PC-3 (cell line): ENCODE measurements around the gene P2RX5. TPM values are rescaled to one million over a fixed set of nuclear protein-coding genes. Genes with fewer than 3 reads are reported as not detected.

Source experiments
- ATAC-seq: fragments of 200-7000 bp; cut with Tn5 transposase; 2 replicates; pipeline ENCODE4 v1.9.1; 2020; ENCODE audit warnings: mild to moderate bottlenecking, moderate library complexity
- BruUV-seq: library from RNA; stranded (reverse); fragments of 400-500 nt; replicated peaks from 2 replicates; lab custom pipeline; 2021; lab: Mats Ljungman, UMichigan
- CTCF ChIA-PET: fragments of 300-600 bp; sonication (Branson Sonifier 250); formaldehyde crosslinking; loops from one replicate; lab custom pipeline; 2022; ENCODE audit warnings: antibody characterized with exemption; lab: Charles Lee
- POLR2A ChIA-PET: fragments of 300-600 bp; sonication (Branson Sonifier 250); formaldehyde crosslinking; loops from one replicate; lab custom pipeline; 2022; ENCODE audit warnings: antibody characterized with exemption; ENCODE audit not compliant: unreplicated experiment; lab: Charles Lee
- DNase-seq: peaks from one replicate; pipeline ENCODE4 v3.0.0-alpha.2; 2015
- H2AFZ ChIP-seq: fragments of 300-600 bp; sonication (generic); 2 replicates; pipeline ENCODE4 v1.6.0; 2016; ENCODE audit warnings: antibody characterized with exemption, low read length
- H3F3A ChIP-seq: fragments of 300-600 bp; sonication (generic); one replicate; pipeline ENCODE4 v1.6.0; 2017; ENCODE audit warnings: antibody characterized with exemption, low read length, control low read depth, mild to moderate bottlenecking; ENCODE audit not compliant: unreplicated experiment
- H3K27ac ChIP-seq: fragments of 300-600 bp; sonication (generic); 2 replicates; pipeline ENCODE4 v1.5.1; 2016; ENCODE audit warnings: mild to moderate bottlenecking, low read length
- H3K27me3 ChIP-seq: fragments of 300-600 bp; sonication (generic); 2 replicates; pipeline ENCODE4 v1.6.1; 2016; ENCODE audit warnings: low read length, mixed read lengths
- H3K36me3 ChIP-seq: fragments of 300-600 bp; sonication (generic); 2 replicates; pipeline ENCODE4 v1.6.1; 2016; ENCODE audit warnings: low read depth, mixed run types, low read length, mixed read lengths
- H3K4me1 ChIP-seq: fragments of 300-600 bp; sonication (generic); 2 replicates; pipeline ENCODE4 v1.5.1; 2016; ENCODE audit warnings: low read length; ENCODE audit not compliant: insufficient read depth
- H3K4me2 ChIP-seq: fragments of 300-600 bp; sonication (generic); 2 replicates; pipeline ENCODE4 v1.6.0; 2016; ENCODE audit warnings: low read length
- H3K4me3 ChIP-seq: fragments of 300-600 bp; sonication (generic); 2 replicates; pipeline ENCODE4 v1.5.1; 2016; ENCODE audit warnings: mild to moderate bottlenecking, low read length, mixed read lengths
- H3K79me2 ChIP-seq: fragments of 300-600 bp; sonication (generic); 2 replicates; pipeline ENCODE4 v1.6.1; 2017; ENCODE audit warnings: low read length, mixed read lengths
- H3K9ac ChIP-seq: fragments of 300-600 bp; sonication (generic); 2 replicates; pipeline ENCODE4 v1.6.0; 2016; ENCODE audit warnings: mild to moderate bottlenecking, low read length
- H3K9me2 ChIP-seq: fragments of 300-600 bp; sonication (generic); replicated peaks from 2 replicates; pipeline ENCODE4 v1.6.1; 2016; ENCODE audit warnings: mixed run types, low read length, mixed read lengths
- H3K9me3 ChIP-seq: fragments of 300-600 bp; sonication (generic); 2 replicates; pipeline ENCODE4 v1.6.1; 2016; ENCODE audit warnings: low read length, mixed read lengths
- H4K20me1 ChIP-seq: fragments of 300-600 bp; sonication (generic); 2 replicates; pipeline ENCODE4 v1.6.1; 2016; ENCODE audit warnings: low read length, mixed read lengths
- EZH2 ChIP-seq: fragments of 300-600 bp; sonication (generic); IDR thresholded peaks from one replicate; pipeline ENCODE4 v1.6.1; 2017; ENCODE audit warnings: antibody characterized with exemption, mild to moderate bottlenecking, low read length; ENCODE audit not compliant: unreplicated experiment
- EZH2phosphoT487 ChIP-seq: fragments of 300-600 bp; sonication (generic); IDR thresholded peaks from 2 replicates; pipeline ENCODE4 v1.6.1; 2018; ENCODE audit warnings: mild to moderate bottlenecking, antibody characterized with exemption, low read length, borderline replicate concordance
- intact Hi-C: fragments of 100-400 bp; cut with micrococcal nuclease; formaldehyde crosslinking; loops from 2 replicates; pipeline ENCODE4 v1.9.0; 2023
- total RNA-seq: library from RNA; depleted of rRNA; stranded (reverse); fragments of >200 nt; gene quantifications from 2 replicates; pipeline ENCODE4 v1.2.3, GENCODE V29; 2014
- TF ChIP-seq, protein P1 (sequence below): fragments of 300-600 bp; sonication (generic); conservative IDR thresholded peaks from 2 replicates; pipeline ENCODE4 v1.5.1; 2017; ENCODE audit warnings: antibody characterized with exemption, low read depth, mild to moderate bottlenecking, low read length

The P2RX5 gene
- total RNA-seq, 1 experiment from 2014 or later = 13.0 TPM

DNA sequence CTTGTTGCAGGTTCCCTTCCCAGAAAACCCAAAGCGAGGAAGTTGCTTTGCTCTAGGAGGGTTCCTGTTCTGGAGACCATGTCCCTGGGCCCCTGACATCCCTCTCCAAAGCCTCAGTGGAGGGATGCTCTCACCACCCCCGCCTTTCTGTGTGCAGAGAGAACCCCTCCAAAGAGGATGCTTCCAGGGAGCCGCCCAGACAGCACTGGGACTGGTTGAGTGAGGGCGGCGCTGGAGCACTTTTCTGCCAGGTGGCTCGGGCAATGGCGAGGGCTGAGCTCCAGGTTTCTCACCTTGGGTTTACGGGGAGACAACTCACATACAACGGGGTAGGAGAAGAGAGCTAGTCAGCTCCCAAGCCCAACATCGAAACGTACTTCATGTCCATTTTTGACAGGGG, 20.1 kb downstream of the P2RX5 start:
- CTCF ChIA-PET = no interaction called here

DNA sequence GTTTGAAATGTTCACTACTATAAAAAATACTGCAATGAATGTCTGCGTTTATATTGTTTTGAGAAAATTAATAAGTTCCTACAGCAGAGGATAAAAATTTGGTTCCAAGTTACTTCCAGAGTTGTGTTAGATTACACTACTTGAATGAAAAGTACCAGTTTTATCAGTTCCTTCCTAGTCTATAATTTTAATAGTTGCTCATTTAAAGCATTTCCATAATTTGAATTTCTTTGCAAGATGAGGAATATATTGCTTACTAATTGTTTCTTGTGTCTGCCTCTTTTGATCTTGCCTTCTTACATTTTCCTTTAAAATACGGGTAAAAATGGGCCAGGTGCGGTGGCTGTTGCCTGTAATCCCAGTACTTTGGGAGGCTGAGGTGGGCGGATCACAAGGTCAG, 23.4 kb downstream of the P2RX5 start:
- H3K9ac ChIP-seq = no peak overlapping the region
- H3K9me2 ChIP-seq = no peaks in the 10 kb centered on the region
- intact Hi-C loops = no loop called here
- no peak overlapping the region for H3K4me2 ChIP-seq
- DNase-seq (no peak), ATAC-seq (no peak)
- H3K4me1 ChIP-seq = 0 out of 2 replicates have a peak, but pooled peaks cover 1% of the 10 kb centered on the region
- CTCF ChIA-PET = no interaction called here
- no peak overlapping the region for H2AFZ ChIP-seq
- TF ChIP-seq EZH2phosphoT487 (no peak), EZH2 (no peak)
- TF ChIP-seq, protein P1, sequence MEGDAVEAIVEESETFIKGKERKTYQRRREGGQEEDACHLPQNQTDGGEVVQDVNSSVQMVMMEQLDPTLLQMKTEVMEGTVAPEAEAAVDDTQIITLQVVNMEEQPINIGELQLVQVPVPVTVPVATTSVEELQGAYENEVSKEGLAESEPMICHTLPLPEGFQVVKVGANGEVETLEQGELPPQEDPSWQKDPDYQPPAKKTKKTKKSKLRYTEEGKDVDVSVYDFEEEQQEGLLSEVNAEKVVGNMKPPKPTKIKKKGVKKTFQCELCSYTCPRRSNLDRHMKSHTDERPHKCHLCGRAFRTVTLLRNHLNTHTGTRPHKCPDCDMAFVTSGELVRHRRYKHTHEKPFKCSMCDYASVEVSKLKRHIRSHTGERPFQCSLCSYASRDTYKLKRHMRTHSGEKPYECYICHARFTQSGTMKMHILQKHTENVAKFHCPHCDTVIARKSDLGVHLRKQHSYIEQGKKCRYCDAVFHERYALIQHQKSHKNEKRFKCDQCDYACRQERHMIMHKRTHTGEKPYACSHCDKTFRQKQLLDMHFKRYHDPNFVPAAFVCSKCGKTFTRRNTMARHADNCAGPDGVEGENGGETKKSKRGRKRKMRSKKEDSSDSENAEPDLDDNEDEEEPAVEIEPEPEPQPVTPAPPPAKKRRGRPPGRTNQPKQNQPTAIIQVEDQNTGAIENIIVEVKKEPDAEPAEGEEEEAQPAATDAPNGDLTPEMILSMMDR = no peak
- H3F3A ChIP-seq = no peaks in the 10 kb centered on the region
- no peaks in the 10 kb centered on the region for H3K27me3 ChIP-seq
- H4K20me1 ChIP-seq = peaks cover 2% of the 10 kb centered on the region; the same call in 1 of the 2 replicates
- no TSS peak for BruUV-seq
- POLR2A ChIA-PET = no interaction called here
- no peaks in the 10 kb centered on the region for H3K36me3 ChIP-seq
- H3K79me2 ChIP-seq = peaks cover 26% of the 10 kb centered on the region
- H3K4me3 ChIP-seq = no peak overlapping the region
- no peak overlapping the region for H3K27ac ChIP-seq
- no peaks in the 10 kb centered on the region for H3K9me3 ChIP-seq

More for the DNA sequence above, 20.1 kb downstream of the P2RX5 start:
- BruUV-seq = no TSS peak
- ATAC-seq (no peak), DNase-seq (no peak)
- no peaks in the 10 kb centered on the region for H3K9me3 ChIP-seq
- H3K27me3 ChIP-seq = no peaks in the 10 kb centered on the region
- no peak overlapping the region for H3K4me3 ChIP-seq
- H3K9ac ChIP-seq = no peak overlapping the region
- no peaks in the 10 kb centered on the region for H4K20me1 ChIP-seq
- H3K9me2 ChIP-seq = no peaks in the 10 kb centered on the region
- POLR2A ChIA-PET = no interaction called here
- no peak overlapping the region for H3K27ac ChIP-seq
- no peaks in the 10 kb centered on the region for H3K36me3 ChIP-seq
- intact Hi-C loops = no loop called here
- no peaks in the 10 kb centered on the region for H3F3A ChIP-seq
- H3K4me2 ChIP-seq = no peak overlapping the region
- 0 out of 2 replicates have a peak, but pooled peaks cover under 1% of the 10 kb centered on the region for H3K79me2 ChIP-seq
- no peak overlapping the region for H2AFZ ChIP-seq
- TF ChIP-seq, protein P1 = no peak
- TF ChIP-seq EZH2phosphoT487 (no peak), EZH2 (no peak)
- no peaks in the 10 kb centered on the region for H3K4me1 ChIP-seq

DNA sequence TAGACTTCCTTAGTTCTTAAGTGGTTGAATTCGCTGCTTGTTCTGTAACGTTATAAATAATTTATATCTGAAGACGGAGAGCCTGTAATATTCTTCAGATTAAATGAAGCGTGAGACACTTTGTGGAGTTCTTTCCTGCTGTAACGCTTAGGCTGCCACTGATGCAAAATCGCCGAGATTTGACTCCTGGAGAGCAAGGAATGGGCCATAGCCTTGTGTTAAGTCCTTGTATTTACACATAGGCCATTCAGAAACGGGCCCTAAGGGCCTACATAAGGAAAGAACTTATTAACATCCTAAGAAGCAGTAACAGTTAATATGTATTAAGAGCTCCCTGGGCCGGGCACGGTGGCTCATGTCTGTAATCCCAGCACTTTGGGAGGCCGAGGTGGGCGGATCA, 26.4 kb downstream of the P2RX5 start:
- Histone ChIP-seq H3K36me3 (no peaks in the 10 kb centered on the region), H3K4me1 (peaks cover 11% of the 10 kb centered on the region; the same call in 1 of the 2 replicates), H3K4me3 (peak overlapping the region; percentile 99), H4K20me1 (peaks cover 13% of the 10 kb centered on the region; the same call in 1 of the 2 replicates), H3K4me2 (peak overlapping the region; percentile 82), H3K9me3 (no peaks in the 10 kb centered on the region), H3K9ac (peak overlapping the region; percentile 95), H3K27ac (no peak overlapping the region), H2AFZ (no peak overlapping the region), H3K79me2 (peaks cover 47% of the 10 kb centered on the region), H3F3A (no peaks in the 10 kb centered on the region), H3K9me2 (no peaks in the 10 kb centered on the region), H3K27me3 (no peaks in the 10 kb centered on the region)
- no peak for TF ChIP-seq EZH2phosphoT487
- no peak for TF ChIP-seq EZH2
- TF ChIP-seq, protein P1 = no peak
- BruUV-seq = no TSS peak
- ChIA-PET CTCF (no interaction called here), POLR2A (no interaction called here)
- ATAC-seq (no peak), DNase-seq (no peak)
- intact Hi-C loops = loop anchor here (2.0 kb wide), 1 partner anchor 33 kb away; the partner anchor contains the start of genes CTNS and SHPK
